PC-9 (cell line): Measurements from ENCODE around the gene OR6V1. TPM values are rescaled to one million over a fixed set of nuclear protein-coding genes. Genes with fewer than 3 reads are reported as not detected.

ENCODE experiments used
- BruUV-seq: library from RNA; stranded (reverse); fragments of 400-500 nt; replicated peaks from 2 replicates; lab custom pipeline; 2021; lab: Mats Ljungman, UMichigan
- CTCF ChIA-PET: fragments of 300-600 bp; sonication (Branson Sonifier 250); formaldehyde crosslinking; loops from one replicate; lab custom pipeline; 2022; ENCODE audit warnings: antibody characterized with exemption; lab: Charles Lee
- POLR2A ChIA-PET: fragments of 300-600 bp; sonication (Branson Sonifier 250); formaldehyde crosslinking; loops from one replicate; lab custom pipeline; 2022; ENCODE audit warnings: antibody characterized with exemption; ENCODE audit not compliant: unreplicated experiment; lab: Charles Lee
- DNase-seq, 2 experiments: peaks; one replicate each; pipeline versions ENCODE4 v3.0.0 to v3.0.0-alpha.2; 2015 to 2022; ENCODE audit warnings: mixed read lengths in 1 of 2
- H2AFZ ChIP-seq: fragments of 200-600 bp; sonication (generic); 2 replicates; pipeline ENCODE4 v1.8.1; 2017; ENCODE audit warnings: antibody characterized with exemption
- H3F3A ChIP-seq: fragments of 200-600 bp; sonication (generic); 2 replicates; pipeline ENCODE4 v1.8.1; 2017; ENCODE audit warnings: antibody characterized with exemption, mild to moderate bottlenecking, low read depth; ENCODE audit not compliant: insufficient read depth
- H3K27ac ChIP-seq: fragments of 200-600 bp; sonication (generic); 2 replicates; pipeline ENCODE4 v1.6.1; 2016; ENCODE audit warnings: mixed run types
- H3K27me3 ChIP-seq: fragments of 200-600 bp; sonication (generic); 2 replicates; pipeline ENCODE4 v1.6.1; 2016; ENCODE audit warnings: low read depth, mixed run types; ENCODE audit not compliant: insufficient read depth
- H3K36me3 ChIP-seq: fragments of 200-600 bp; sonication (generic); 2 replicates; pipeline ENCODE4 v1.6.1; 2016; ENCODE audit warnings: low read depth, mixed run types
- H3K4me1 ChIP-seq: fragments of 200-600 bp; sonication (generic); replicated peaks from 2 replicates; pipeline ENCODE4 v1.6.1; 2016; ENCODE audit warnings: mixed run types; ENCODE audit not compliant: insufficient read depth
- H3K4me2 ChIP-seq: fragments of 200-600 bp; sonication (generic); 2 replicates; pipeline ENCODE4 v1.6.1; 2017; ENCODE audit warnings: mixed run types
- H3K4me3 ChIP-seq: fragments of 200-600 bp; sonication (generic); 2 replicates; pipeline ENCODE4 v1.6.1; 2016; ENCODE audit warnings: mixed run types
- H3K79me2 ChIP-seq: fragments of 200-600 bp; sonication (generic); 2 replicates; pipeline ENCODE4 v1.6.1; 2017; ENCODE audit warnings: low read depth, mixed run types
- H3K9me2 ChIP-seq: fragments of 200-600 bp; sonication (generic); 2 replicates; pipeline ENCODE4 v1.8.1; 2017; ENCODE audit warnings: mild to moderate bottlenecking; ENCODE audit not compliant: insufficient read depth
- H3K9me3 ChIP-seq: fragments of 200-600 bp; sonication (generic); 2 replicates; pipeline ENCODE4 v1.8.1; 2016; ENCODE audit warnings: low read depth; ENCODE audit not compliant: insufficient read depth
- H4K20me1 ChIP-seq: fragments of 200-600 bp; sonication (generic); 2 replicates; pipeline ENCODE4 v1.8.1; 2017; ENCODE audit not compliant: insufficient read depth
- EZH2 ChIP-seq: fragments of 200-600 bp; sonication (generic); IDR thresholded peaks from 2 replicates; pipeline ENCODE4 v1.8.0; 2017; ENCODE audit warnings: antibody characterized with exemption, low read depth
- intact Hi-C: fragments of 100-400 bp; cut with micrococcal nuclease; formaldehyde crosslinking; loops from one replicate; pipeline ENCODE4 v1.10.0; 2022; ENCODE audit not compliant: unreplicated experiment
- total RNA-seq: library from RNA; stranded (reverse); gene quantifications from 2 replicates; pipeline ENCODE4 v1.2.3, GENCODE V29; 2021
- TF ChIP-seq, protein P1 (sequence below): fragments of 200-600 bp; sonication (generic); conservative IDR thresholded peaks from 2 replicates; pipeline ENCODE4 v1.6.1; 2017; ENCODE audit warnings: mixed run types, antibody characterized with exemption, mild to moderate bottlenecking, moderate library complexity

The OR6V1 gene
- total RNA-seq, 1 experiment from 2014 or later: not detected

DNA sequence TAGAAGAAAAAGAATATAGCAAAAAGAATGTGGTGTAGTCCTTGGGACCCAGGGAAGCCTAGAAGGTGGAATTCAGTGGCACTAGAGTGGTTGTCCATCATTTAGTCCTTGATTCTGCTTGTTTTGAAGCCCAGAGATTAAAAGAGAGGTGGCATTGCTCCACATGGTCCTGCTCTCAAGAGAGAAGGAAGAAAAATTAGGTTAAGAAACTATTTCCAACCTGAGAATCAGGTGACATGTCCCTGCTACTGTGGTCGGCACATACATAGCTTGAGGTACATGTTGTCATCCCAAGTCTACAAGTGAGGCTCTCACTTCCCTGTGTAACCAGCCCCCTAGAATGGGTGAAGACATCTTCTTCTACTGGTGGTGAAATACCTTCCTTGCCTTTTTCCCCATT is 25.1 kb upstream of the OR6V1 start, which contains the start of gene OR9A2:
TSS of gene OR9A2 (minus strand) at position 101 of the 400 bp plus-strand sequence. CDS start at position 101, 0 bp downstream.
- Histone ChIP-seq H2AFZ (no peak within 1 kb of the TSS), H3K4me3 (no peak within 1 kb of the TSS)
- TF ChIP-seq, protein P1, sequence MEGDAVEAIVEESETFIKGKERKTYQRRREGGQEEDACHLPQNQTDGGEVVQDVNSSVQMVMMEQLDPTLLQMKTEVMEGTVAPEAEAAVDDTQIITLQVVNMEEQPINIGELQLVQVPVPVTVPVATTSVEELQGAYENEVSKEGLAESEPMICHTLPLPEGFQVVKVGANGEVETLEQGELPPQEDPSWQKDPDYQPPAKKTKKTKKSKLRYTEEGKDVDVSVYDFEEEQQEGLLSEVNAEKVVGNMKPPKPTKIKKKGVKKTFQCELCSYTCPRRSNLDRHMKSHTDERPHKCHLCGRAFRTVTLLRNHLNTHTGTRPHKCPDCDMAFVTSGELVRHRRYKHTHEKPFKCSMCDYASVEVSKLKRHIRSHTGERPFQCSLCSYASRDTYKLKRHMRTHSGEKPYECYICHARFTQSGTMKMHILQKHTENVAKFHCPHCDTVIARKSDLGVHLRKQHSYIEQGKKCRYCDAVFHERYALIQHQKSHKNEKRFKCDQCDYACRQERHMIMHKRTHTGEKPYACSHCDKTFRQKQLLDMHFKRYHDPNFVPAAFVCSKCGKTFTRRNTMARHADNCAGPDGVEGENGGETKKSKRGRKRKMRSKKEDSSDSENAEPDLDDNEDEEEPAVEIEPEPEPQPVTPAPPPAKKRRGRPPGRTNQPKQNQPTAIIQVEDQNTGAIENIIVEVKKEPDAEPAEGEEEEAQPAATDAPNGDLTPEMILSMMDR: no peak
- no peak for TF ChIP-seq EZH2

DNA sequence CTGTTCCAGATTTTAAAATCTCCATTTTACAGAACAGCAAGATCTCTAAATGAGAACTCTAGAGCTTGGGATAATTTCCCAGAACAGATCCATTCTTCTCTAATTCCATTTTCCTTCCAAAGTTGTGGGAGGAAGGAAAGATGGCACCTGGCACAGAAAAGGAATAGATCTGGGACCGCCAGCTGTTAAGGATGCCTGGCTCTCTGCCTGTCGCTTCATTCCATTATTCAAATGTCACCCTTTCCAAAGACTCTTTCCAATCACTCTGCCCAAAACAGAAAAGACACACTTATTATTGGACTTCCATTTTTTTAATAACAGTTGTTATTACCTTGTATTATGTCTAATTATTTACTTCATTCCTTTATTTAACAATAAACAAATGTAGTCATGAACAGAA is 24.5 kb upstream of the OR6V1 start:
- no TSS peak for BruUV-seq
- H3K36me3 ChIP-seq: no peaks in the 10 kb centered on the region
- no peaks in the 10 kb centered on the region for H3K9me3 ChIP-seq
- H3K79me2 ChIP-seq: no peaks in the 10 kb centered on the region
- POLR2A ChIA-PET: interaction anchor here (0.6 kb wide), 1 partner anchor 484 kb away, joined by 9 read pairs; no protein-coding TSS in a partner anchor
- CTCF ChIA-PET: interaction anchor here (0.7 kb wide), 1 partner anchor 189 kb away, joined by 6 read pairs; no protein-coding TSS in a partner anchor
- H3F3A ChIP-seq: no peaks in the 10 kb centered on the region
- H3K4me1 ChIP-seq: no peaks in the 10 kb centered on the region
- H3K4me3 ChIP-seq: no peak overlapping the region
- no peaks in the 10 kb centered on the region for H4K20me1 ChIP-seq
- H3K27me3 ChIP-seq: peaks cover 9% of the 10 kb centered on the region; the same call in 1 of the 2 replicates
- TF ChIP-seq EZH2: no peak
- TF ChIP-seq, protein P1: no peak
- intact Hi-C loops: no loop called here
- H3K27ac ChIP-seq: no peak overlapping the region
- H2AFZ ChIP-seq: no peak overlapping the region
- no peak for DNase-seq
- no peak overlapping the region for H3K4me2 ChIP-seq
- H3K9me2 ChIP-seq: no peaks in the 10 kb centered on the region

More for the DNA sequence above, 25.1 kb upstream of the OR6V1 start, which contains the start of gene OR9A2:
- no peak for DNase-seq
- Histone ChIP-seq H3K27me3 (peaks cover 6% of the 10 kb centered on the region; the same call in 1 of the 2 replicates), H3K4me1 (no peaks in the 10 kb centered on the region), H3K9me3 (no peaks in the 10 kb centered on the region), H3K27ac (no peak within 1 kb of the TSS), H3K79me2 (no peaks in the 10 kb centered on the region), H3K4me2 (no peak within 1 kb of the TSS), H3F3A (no peaks in the 10 kb centered on the region), H3K9me2 (no peaks in the 10 kb centered on the region), H3K36me3 (no peaks in the 10 kb centered on the region), H4K20me1 (no peaks in the 10 kb centered on the region)
- CTCF ChIA-PET: no interaction called here
- intact Hi-C loops: no loop called here
- no TSS peak for BruUV-seq
- POLR2A ChIA-PET: interaction anchor here (0.6 kb wide), 1 partner anchor 483 kb away, joined by 9 read pairs; no protein-coding TSS in a partner anchor

DNA sequence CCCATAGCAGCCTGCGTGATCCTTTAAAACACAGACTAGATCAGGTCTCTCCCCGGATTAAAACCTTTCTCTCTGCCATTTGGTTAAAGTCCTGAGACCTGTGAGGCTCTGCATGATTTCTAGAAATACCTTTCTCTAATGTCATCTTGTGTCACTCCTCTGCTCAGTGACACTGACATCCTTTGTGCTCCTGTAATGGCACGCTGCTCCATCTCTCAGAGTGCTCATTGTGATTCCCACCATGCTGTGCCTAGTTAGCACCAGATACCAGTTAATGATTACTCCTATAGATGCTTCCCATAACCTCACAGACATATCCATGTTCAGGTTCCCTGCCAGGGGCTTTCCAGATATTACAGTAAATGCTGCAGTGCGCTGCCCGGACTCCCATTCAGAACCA is 13.5 kb upstream of the OR6V1 start:
- H3K4me2 ChIP-seq: no peak overlapping the region
- H3K9me3 ChIP-seq: no peaks in the 10 kb centered on the region
- no peaks in the 10 kb centered on the region for H3F3A ChIP-seq
- no peaks in the 10 kb centered on the region for H3K36me3 ChIP-seq
- no peaks in the 10 kb centered on the region for H4K20me1 ChIP-seq
- H2AFZ ChIP-seq: no peak overlapping the region
- no peak overlapping the region for H3K27ac ChIP-seq
- no peaks in the 10 kb centered on the region for H3K4me1 ChIP-seq
- TF ChIP-seq, protein P1: no peak
- no peak for TF ChIP-seq EZH2
- CTCF ChIA-PET: no interaction called here
- H3K9me2 ChIP-seq: no peaks in the 10 kb centered on the region
- POLR2A ChIA-PET: no interaction called here
- no peak overlapping the region for H3K4me3 ChIP-seq
- no peaks in the 10 kb centered on the region for H3K79me2 ChIP-seq
- no peaks in the 10 kb centered on the region for H3K27me3 ChIP-seq
- intact Hi-C loops: no loop called here
- BruUV-seq: no TSS peak
- no peak for DNase-seq
